GM10266 (cell line): ENCODE measurements around the gene SLC27A4.

Experiments used
- DNase-seq: peaks from one replicate; pipeline ENCODE4 v3.0.0; 2012; ENCODE audit errors: extremely low spot score
- TF ChIP-seq, protein P1 (sequence below): IDR thresholded peaks from 2 replicates; pipeline ENCODE4 v1.5.1; 2012; ENCODE audit warnings: mild to moderate bottlenecking, low read depth; ENCODE audit not compliant: control insufficient read depth, insufficient read depth; ENCODE audit errors: missing control alignments

The SLC27A4 gene

GRCh38 chr9:128317629-128318028 is 22.7 kb upstream of the SLC27A4 start:
- TF ChIP-seq, protein P1, sequence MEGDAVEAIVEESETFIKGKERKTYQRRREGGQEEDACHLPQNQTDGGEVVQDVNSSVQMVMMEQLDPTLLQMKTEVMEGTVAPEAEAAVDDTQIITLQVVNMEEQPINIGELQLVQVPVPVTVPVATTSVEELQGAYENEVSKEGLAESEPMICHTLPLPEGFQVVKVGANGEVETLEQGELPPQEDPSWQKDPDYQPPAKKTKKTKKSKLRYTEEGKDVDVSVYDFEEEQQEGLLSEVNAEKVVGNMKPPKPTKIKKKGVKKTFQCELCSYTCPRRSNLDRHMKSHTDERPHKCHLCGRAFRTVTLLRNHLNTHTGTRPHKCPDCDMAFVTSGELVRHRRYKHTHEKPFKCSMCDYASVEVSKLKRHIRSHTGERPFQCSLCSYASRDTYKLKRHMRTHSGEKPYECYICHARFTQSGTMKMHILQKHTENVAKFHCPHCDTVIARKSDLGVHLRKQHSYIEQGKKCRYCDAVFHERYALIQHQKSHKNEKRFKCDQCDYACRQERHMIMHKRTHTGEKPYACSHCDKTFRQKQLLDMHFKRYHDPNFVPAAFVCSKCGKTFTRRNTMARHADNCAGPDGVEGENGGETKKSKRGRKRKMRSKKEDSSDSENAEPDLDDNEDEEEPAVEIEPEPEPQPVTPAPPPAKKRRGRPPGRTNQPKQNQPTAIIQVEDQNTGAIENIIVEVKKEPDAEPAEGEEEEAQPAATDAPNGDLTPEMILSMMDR, result no peak
- DNase-seq, result no peak

- no peak for DNase-seq
- TF ChIP-seq, protein P1, result no peak
These were observed 19.0 kb upstream of the SLC27A4 start for GRCh38 chr9:128321343-128321742.

DNA sequence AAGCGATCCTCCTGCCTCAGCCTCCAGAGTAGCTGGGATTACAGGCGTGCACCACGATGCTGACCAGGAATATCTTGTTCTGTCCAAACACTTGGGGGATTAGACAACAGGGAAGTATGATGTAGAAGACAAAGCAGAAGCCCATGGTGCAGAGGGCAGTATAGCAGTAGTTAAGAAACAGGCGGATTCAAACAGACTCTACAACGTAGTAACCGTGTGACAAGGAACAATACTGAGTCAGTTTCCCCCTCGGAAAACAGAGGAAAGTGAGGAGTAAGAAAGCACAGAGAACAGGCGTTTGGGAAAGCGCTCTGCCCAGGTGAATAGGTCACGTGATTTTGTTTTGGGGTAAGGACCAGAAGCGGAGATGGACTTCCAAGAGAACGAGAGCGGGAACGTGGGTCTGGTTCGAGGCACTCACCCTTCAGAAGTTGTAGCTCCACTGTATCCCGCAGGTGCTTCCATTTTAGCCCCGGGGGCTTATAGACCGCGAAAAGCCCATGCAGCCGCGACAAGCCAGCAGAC is 18.4 kb upstream of the SLC27A4 start:
- TF ChIP-seq, protein P1, result no peak
- no peak for DNase-seq

DNA sequence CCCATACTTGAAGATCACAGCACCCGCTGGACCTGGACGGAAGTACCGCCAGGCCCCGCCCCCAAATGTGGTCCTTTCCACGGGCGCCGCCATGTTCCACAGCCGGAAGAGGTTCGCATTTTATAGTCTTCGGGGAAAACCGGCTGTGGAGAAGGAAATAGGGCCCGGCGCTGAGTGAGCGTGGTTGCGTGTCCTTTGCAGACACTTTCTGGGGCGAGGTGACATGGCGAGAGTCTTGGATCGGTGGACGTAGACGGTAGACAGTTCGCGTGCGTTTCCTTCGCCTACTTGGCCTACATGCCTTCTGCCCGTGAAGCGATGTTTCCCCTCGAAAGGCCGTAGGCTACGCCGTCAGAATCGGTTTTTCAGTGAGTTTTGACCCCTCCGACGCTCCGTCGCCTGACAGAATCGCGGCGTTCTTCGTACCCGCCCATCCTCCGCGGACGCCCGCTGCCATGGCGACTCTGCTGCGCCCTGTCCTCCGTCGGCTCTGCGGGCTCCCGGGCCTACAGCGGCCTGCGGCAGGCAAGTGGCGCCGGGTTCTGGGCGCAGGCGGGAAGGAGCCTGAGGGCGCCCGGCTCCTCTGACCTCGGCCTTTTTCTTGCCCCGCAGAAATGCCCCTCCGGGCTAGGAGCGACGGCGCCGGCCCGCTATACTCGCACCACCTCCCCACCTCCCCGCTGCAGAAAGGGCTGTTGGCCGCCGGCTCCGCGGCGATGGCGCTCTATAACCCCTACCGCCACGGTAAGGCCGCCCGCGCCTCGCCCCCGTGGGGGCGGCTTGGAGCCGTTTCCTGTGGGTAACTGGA is 17.7 kb upstream of the SLC27A4 start, which contains the start of the genes COQ4 and TRUB2:
COQ4 (plus strand) TSS at position 436 of the 808 bp plus-strand sequence; CDS start at position 456, 20 bp downstream.
TRUB2 (minus strand) TSS at position 44 of the 808 bp plus-strand sequence; CDS start at position 5, 39 bp downstream.
- TF ChIP-seq, protein P1, result no peak
- peak; percentile 95 for DNase-seq

DNA sequence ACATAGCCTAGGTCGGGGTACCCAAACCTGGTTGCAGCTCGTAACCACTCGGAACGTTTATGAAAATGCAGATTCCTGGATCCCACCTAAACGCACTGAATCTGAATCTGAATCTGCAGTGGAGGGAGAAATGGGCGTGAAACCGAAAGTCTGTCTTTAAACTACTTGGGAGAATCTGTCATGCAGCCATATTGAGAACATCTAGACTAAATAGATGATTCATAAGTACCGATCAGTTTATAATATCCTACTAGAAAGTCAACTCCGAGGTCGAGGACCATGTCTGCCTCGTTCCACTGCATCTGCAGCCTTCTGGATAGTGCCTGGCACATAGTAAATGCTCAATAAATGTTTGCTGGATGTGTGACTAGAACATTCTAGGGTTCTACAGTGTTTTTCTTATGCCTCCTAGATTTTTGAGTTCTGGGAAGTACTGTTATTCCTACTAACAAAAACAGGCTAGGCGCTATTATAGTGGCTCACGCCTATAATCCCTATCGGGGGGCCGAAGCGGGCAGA is 17.1 kb upstream of the SLC27A4 start:
- TF ChIP-seq, protein P1, result no peak
- no peak for DNase-seq

DNA sequence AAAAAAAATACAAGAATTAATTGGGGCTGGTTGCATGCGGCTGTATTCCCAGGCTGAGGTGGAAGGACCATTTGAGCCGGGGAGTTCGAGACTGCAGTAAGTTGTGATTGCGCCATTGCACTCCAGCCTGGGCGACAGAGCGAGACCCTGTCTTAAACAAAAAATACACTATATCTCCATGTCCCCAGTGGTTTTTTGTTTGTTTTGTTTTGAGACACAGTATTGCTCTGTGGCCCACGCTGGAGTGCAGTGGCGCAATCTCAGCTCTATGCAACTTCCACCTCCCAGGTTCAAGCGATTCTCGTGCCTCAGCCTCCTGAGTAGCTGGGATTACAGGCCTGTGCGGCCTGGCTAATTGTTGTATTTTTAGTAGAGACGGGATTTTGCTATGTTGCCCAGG is 16.5 kb upstream of the SLC27A4 start:
- TF ChIP-seq, protein P1, result no peak
- no peak for DNase-seq

DNA sequence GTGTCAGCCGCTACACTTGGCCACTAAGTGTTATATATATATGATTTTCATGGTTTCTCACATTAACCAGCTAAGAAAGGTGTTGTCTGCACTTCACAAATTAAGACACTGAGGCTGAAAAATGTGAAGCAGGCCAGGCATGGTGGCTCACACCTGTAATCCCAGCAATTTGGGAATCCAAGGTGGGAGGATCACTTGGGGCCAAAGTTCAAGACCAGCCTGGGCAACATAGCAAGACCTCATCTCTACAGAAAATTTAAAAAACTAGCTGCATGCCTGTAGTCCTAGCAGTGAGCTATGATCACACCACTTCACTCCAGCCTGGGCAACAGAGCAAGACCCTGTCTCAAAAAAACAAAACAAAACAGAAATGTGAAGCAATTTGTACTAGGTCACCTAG is 15.9 kb upstream of the SLC27A4 start:
- TF ChIP-seq, protein P1, result no peak
- DNase-seq, result no peak
